Ishikawa (cell line): ENCODE results near the gene OXSR1.

Source experiments
- CEBPB ChIP-seq: IDR thresholded peaks from 2 replicates; pipeline ENCODE4 v1.6.1; 2012
- CREB1 ChIP-seq: IDR thresholded peaks from 2 replicates; pipeline ENCODE4 v1.6.1; 2012; ENCODE audit warnings: low read depth
- EP300 ChIP-seq: IDR thresholded peaks from 2 replicates; pipeline ENCODE4 v1.6.1; 2012; ENCODE audit warnings: borderline replicate concordance
- FOXM1 ChIP-seq: IDR thresholded peaks from 2 replicates; pipeline ENCODE4 v1.6.1; 2012; ENCODE audit warnings: low read depth, borderline replicate concordance
- MAX ChIP-seq: IDR thresholded peaks from 2 replicates; pipeline ENCODE4 v1.6.1; 2012
- NFIC ChIP-seq: IDR thresholded peaks from 2 replicates; pipeline ENCODE4 v1.6.1; 2012
- RAD21 ChIP-seq: IDR thresholded peaks from 2 replicates; pipeline ENCODE4 v1.6.1; 2012; ENCODE audit warnings: low read depth
- REST ChIP-seq: IDR thresholded peaks from 2 replicates; pipeline ENCODE4 v1.6.1; 2012; ENCODE audit warnings: low read depth, mild to moderate bottlenecking
- TAF1 ChIP-seq: IDR thresholded peaks from 2 replicates; pipeline ENCODE4 v1.6.1; 2012; ENCODE audit warnings: low read depth, mild to moderate bottlenecking
- TCF12 ChIP-seq: IDR thresholded peaks from 2 replicates; pipeline ENCODE4 v1.6.1; 2012; ENCODE audit warnings: low read depth
- TEAD4 ChIP-seq: IDR thresholded peaks from 2 replicates; pipeline ENCODE4 v1.6.1; 2012
- YY1 ChIP-seq: IDR thresholded peaks from 2 replicates; pipeline ENCODE4 v1.6.1; 2012; ENCODE audit warnings: low read depth
- ZBTB7A ChIP-seq: IDR thresholded peaks from 2 replicates; pipeline ENCODE4 v1.6.1; 2012; ENCODE audit warnings: low read depth
- TF ChIP-seq, protein P1 (sequence below): IDR thresholded peaks from 2 replicates; pipeline ENCODE4 v1.6.1; 2012

Gene OXSR1

GRCh38 chr3:38247366-38248035 lies 82.2 kb downstream of the OXSR1 start:
- 0 out of 2 replicates have a peak, but pooled peaks have one; percentile 59 for TF ChIP-seq NFIC
- no peak for TF ChIP-seq ZBTB7A
- 0 out of 2 replicates have a peak, but pooled peaks have one; percentile 41 for TF ChIP-seq TEAD4
- no peak for TF ChIP-seq YY1
- peak; percentile 50 for TF ChIP-seq RAD21

- TF ChIP-seq ZBTB7A: no peak
- TF ChIP-seq FOXM1: no peak
- TF ChIP-seq, protein P1, sequence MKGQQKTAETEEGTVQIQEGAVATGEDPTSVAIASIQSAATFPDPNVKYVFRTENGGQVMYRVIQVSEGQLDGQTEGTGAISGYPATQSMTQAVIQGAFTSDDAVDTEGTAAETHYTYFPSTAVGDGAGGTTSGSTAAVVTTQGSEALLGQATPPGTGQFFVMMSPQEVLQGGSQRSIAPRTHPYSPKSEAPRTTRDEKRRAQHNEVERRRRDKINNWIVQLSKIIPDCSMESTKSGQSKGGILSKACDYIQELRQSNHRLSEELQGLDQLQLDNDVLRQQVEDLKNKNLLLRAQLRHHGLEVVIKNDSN: no peak
- no peak for TF ChIP-seq REST
- TF ChIP-seq NFIC: no peak
- TF ChIP-seq EP300: no peak
- no peak for TF ChIP-seq YY1
These were observed 84.9 kb downstream of the OXSR1 start for GRCh38 chr3:38250198-38250597.

DNA sequence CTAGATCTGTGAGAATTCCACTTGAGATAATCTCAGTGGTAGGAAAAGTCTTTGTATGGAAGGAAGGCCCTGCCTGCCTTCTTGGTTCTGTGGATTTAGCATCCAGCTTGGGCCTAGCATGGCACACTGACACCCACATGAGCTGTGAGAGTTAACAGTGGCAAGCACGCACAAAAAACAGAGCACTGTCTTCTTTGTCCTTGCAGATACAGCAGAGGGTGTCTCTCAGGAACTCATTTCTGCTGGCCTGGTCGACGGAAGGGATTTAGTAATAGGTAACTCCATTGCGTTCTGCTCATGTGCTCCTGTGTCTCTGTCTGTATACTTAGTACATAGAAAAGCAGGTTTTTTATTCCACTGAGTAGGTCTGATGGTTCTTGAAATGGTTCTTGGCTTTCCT lies 85.9 kb downstream of the OXSR1 start:
- TF ChIP-seq CEBPB (no peak), TEAD4 (no peak), NFIC (no peak), REST (no peak), FOXM1 (no peak), ZBTB7A (no peak), CREB1 (no peak), MAX (no peak), EP300 (no peak), TCF12 (no peak), RAD21 (no peak)
- TF ChIP-seq, protein P1: no peak

DNA sequence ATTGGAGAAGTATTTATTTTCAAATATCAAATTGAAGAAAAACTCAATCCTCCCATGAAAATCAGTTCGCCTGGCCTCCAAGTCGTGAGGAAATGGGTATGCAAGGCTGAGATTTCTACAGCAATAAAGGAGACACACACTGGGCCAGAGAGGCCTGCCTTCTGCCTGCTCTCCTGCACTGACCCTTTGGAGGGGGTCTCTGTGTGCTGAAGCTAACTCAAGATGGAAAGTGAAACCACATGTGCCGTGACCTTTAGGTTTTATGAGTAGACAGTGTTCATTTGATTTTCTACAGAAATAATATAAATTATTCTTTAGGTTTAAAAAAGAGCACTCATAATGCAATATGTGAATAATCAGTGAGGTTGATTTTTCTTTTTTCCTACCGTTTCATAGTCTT lies 88.4 kb downstream of the OXSR1 start:
- TF ChIP-seq TCF12 (no peak), REST (no peak)

- TF ChIP-seq, protein P1: no peak
- TF ChIP-seq MAX: no peak
- TF ChIP-seq TCF12: no peak
- TF ChIP-seq TAF1: no peak
- no peak for TF ChIP-seq CREB1
- no peak for TF ChIP-seq TEAD4
These were observed 89.5 kb downstream of the OXSR1 start for GRCh38 chr3:38254872-38255271.
